ENCODE measurements around the gene NAT14. TPM values are rescaled to one million over a fixed set of nuclear protein-coding genes. Genes with fewer than 3 reads are reported as not detected.
A peak's percentile ranks its signal among the peaks of the same experiment; 100 is the strongest.
"Not testable (repeated sequence)": the region's sequence is repeated elsewhere in the genome, so short reads cannot be mapped to it uniquely, and the experiment has no call there.

NAT14 gene
- total RNA-seq, 1 experiment from 2014 or later: 45.2 TPM

DNA sequence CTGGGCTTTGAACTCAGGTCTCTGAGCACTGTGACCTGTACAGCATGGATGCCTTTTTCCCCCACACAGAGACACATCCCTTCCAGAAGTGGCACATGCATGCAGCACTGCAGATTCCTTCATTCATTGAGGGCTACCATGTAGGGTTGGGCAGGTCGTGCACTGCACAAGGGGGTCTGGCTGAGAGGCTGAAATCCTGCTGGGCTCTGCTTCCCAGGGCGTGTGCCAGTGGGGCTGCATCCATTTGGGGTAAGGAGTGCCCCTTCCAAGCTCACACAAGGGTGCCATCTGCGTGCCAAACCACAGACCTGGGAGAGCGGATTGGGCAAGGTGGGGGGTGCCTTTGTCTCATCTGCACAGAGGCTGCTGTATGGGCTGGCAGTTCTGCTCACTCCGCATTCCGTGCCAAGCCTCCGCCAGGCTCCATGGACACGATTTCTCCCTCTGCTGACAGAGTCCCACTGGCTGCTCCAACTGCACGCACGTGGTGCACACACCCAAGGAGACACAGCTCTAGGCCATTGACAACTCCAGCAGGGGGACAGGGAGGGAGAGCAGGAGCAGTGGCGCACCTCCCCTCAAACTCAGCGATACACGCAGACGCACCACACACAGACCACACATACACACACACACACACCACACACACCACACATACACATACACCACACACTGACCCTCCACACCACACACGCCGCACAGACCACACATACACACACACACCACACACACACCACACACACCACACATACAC is 37.4 kb upstream of the NAT14 start:
- TF ChIP-seq, protein P1, sequence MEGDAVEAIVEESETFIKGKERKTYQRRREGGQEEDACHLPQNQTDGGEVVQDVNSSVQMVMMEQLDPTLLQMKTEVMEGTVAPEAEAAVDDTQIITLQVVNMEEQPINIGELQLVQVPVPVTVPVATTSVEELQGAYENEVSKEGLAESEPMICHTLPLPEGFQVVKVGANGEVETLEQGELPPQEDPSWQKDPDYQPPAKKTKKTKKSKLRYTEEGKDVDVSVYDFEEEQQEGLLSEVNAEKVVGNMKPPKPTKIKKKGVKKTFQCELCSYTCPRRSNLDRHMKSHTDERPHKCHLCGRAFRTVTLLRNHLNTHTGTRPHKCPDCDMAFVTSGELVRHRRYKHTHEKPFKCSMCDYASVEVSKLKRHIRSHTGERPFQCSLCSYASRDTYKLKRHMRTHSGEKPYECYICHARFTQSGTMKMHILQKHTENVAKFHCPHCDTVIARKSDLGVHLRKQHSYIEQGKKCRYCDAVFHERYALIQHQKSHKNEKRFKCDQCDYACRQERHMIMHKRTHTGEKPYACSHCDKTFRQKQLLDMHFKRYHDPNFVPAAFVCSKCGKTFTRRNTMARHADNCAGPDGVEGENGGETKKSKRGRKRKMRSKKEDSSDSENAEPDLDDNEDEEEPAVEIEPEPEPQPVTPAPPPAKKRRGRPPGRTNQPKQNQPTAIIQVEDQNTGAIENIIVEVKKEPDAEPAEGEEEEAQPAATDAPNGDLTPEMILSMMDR (IDR thresholded peaks at IDR 0.05; ENCODE audit: insufficient read depth in 1 of 2, low read depth in 1 of 2, low read length in 1 of 2, severe bottlenecking in 1 of 2, unreplicated experiment in 1 of 2): no peak
- H3K4me3 ChIP-seq (ENCODE audit: low read depth, low read length): no peak overlapping the region
- Mint-ChIP-seq H3K4me3 (ENCODE audit: unreplicated experiment) (no peak overlapping the region), H3K27me3 (ENCODE audit: insufficient read depth, unreplicated experiment) (peaks cover 35% of the 10 kb centered on the region), H3K9me3 (ENCODE audit: unreplicated experiment) (no peaks in the 10 kb centered on the region), H3K36me3 (ENCODE audit: insufficient read depth, unreplicated experiment) (no peaks in the 10 kb centered on the region), H3K4me1 (ENCODE audit: low read depth, unreplicated experiment) (no peaks in the 10 kb centered on the region), H3K27ac (ENCODE audit: unreplicated experiment) (no peak overlapping the region)
- peak; percentile 57 to 78 for DNase-seq
- peaks cover 4% of the 10 kb centered on the region; the same call in 1 of the 2 replicates for H3K4me1 ChIP-seq
- H3K27me3 ChIP-seq (replicated peaks; ENCODE audit: control insufficient read depth, insufficient read depth, low read length): peaks cover 7% of the 10 kb centered on the region
- ChIA-PET CTCF (interaction anchor here (0.7 to 1.3 kb wide), 4 partner anchors 11 to 65 kb away, joined by 3 to 4 read pairs (median 4); partner anchors contain the start of gene ISOC2), POLR2A (interaction anchor here (0.6 to 1.2 kb wide), 2 partner anchors 29 to 240 kb away, joined by 3 read pairs; no protein-coding TSS in a partner anchor)
- no peaks in the 10 kb centered on the region for H3K36me3 ChIP-seq (ENCODE audit: control insufficient read depth, insufficient read depth, low read length)
- no TSS peak for BruUV-seq (replicated peaks)
- no peaks in the 10 kb centered on the region for H3K9me3 ChIP-seq
- intact Hi-C loops (cut with micrococcal nuclease; ENCODE audit: unreplicated experiment): no loop called here

DNA sequence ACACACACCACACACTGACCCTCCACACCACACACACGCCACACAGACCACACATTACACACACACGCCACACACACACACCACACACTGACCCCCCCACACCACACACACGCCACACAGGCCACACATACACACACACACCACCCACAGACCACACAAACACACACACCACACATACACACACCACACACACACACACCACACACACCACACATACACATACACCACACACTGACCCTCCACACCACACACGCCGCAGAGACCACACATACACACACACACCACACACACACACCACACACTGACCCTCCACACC is 36.9 kb upstream of the NAT14 start:
- H3K27me3 ChIP-seq (replicated peaks; ENCODE audit: control insufficient read depth, insufficient read depth, low read length); H3K4me1 ChIP-seq; H3K27ac Mint-ChIP-seq (ENCODE audit: unreplicated experiment); H3K9me3 Mint-ChIP-seq (ENCODE audit: unreplicated experiment); intact Hi-C loops (cut with micrococcal nuclease; ENCODE audit: unreplicated experiment); H3K4me3 ChIP-seq (ENCODE audit: low read depth, low read length); DNase-seq; H3K4me1 Mint-ChIP-seq (ENCODE audit: low read depth, unreplicated experiment); H3K36me3 ChIP-seq (ENCODE audit: control insufficient read depth, insufficient read depth, low read length); H3K36me3 Mint-ChIP-seq (ENCODE audit: insufficient read depth, unreplicated experiment); BruUV-seq (replicated peaks); H3K9me3 ChIP-seq; H3K4me3 Mint-ChIP-seq (ENCODE audit: unreplicated experiment): not testable (repeated sequence)
- CTCF ChIA-PET: interaction anchor here (1.0 kb wide), 1 partner anchor 19 kb away, joined by 3 read pairs; no protein-coding TSS in a partner anchor
- POLR2A ChIA-PET: interaction anchor here (0.6 kb wide), 1 partner anchor 29 kb away, joined by 3 read pairs; no protein-coding TSS in a partner anchor
- H3K27me3 Mint-ChIP-seq (ENCODE audit: insufficient read depth, unreplicated experiment): peaks cover 30% of the 10 kb centered on the region

DNA sequence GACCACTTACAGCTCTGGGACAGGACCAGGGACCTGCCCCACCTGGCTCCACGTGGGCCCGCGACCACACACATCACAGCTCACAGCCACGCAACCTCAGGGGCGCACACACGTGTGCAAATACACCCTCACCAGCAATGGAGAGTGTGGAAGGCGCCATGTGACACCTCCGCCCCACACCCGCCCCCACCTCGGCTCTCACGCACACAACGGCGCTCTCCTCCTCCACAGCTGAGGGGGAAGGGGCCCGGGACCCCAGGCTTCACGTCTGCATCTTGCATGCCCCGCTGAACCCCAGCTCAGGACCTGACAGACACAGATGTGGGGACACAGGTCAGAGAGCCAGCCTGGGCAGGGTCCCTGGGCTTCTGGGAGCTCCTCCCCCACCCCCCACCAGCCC is 35.5 kb upstream of the NAT14 start:
- no peak for DNase-seq
- intact Hi-C loops (cut with micrococcal nuclease; ENCODE audit: unreplicated experiment): no loop called here
- ChIA-PET POLR2A (interaction anchor here (0.7 kb wide), 1 partner anchor 61 kb away, joined by 8 read pairs; no protein-coding TSS in a partner anchor), CTCF (no interaction called here)
- H3K36me3 ChIP-seq (ENCODE audit: control insufficient read depth, insufficient read depth, low read length): no peaks in the 10 kb centered on the region; the same call in 1 of the 2 replicates
- H3K27me3 ChIP-seq (replicated peaks; ENCODE audit: control insufficient read depth, insufficient read depth, low read length): peaks cover 2% of the 10 kb centered on the region; the same call in 1 of the 2 replicates
- peaks cover 24% of the 10 kb centered on the region for H3K27me3 Mint-ChIP-seq (ENCODE audit: insufficient read depth, unreplicated experiment)
- H3K9me3 ChIP-seq: no peaks in the 10 kb centered on the region
- H3K4me1 Mint-ChIP-seq (ENCODE audit: low read depth, unreplicated experiment): peaks cover 13% of the 10 kb centered on the region
- H3K36me3 Mint-ChIP-seq (ENCODE audit: insufficient read depth, unreplicated experiment): no peaks in the 10 kb centered on the region
- H3K4me3 Mint-ChIP-seq (ENCODE audit: unreplicated experiment): no peak overlapping the region
- TF ChIP-seq, protein P1 (IDR thresholded peaks at IDR 0.05; ENCODE audit: insufficient read depth in 1 of 2, low read depth in 1 of 2, low read length in 1 of 2, severe bottlenecking in 1 of 2, unreplicated experiment in 1 of 2): no peak
- peaks cover 18% of the 10 kb centered on the region; the same call in 1 of the 2 replicates for H3K4me1 ChIP-seq
- H3K9me3 Mint-ChIP-seq (ENCODE audit: unreplicated experiment): no peaks in the 10 kb centered on the region
- no peak overlapping the region for H3K4me3 ChIP-seq (ENCODE audit: low read depth, low read length)
- no peak overlapping the region for H3K27ac Mint-ChIP-seq (ENCODE audit: unreplicated experiment)
- no TSS peak for BruUV-seq (replicated peaks)

Data from Caco-2 (cell line).